Smooth muscle cell (in vitro differentiated cells): ENCODE data around the gene MBD5. TPM values are rescaled to one million over a fixed set of nuclear protein-coding genes. Genes with fewer than 3 reads are reported as not detected.

Source experiments
- DNase-seq: peaks from one replicate; lab custom pipeline; 2025; ENCODE audit not compliant: unreplicated experiment; lab: John Stamatoyannopoulos, UW
- H2AFZ ChIP-seq: fragments of 200-600 bp; sonication (generic); 2 replicates; pipeline ENCODE4 v1.6.0; 2016; ENCODE audit warnings: antibody characterized with exemption, low read depth, mild to moderate bottlenecking
- H3F3A ChIP-seq: fragments of 200-600 bp; sonication (generic); 2 replicates; pipeline ENCODE4 v1.6.0; 2017; ENCODE audit warnings: antibody characterized with exemption, low read depth
- H3K27ac ChIP-seq: fragments of 200-600 bp; sonication (generic); 2 replicates; pipeline ENCODE4 v1.5.1; 2016; ENCODE audit warnings: low read depth, mild to moderate bottlenecking
- H3K27me3 ChIP-seq: fragments of 200-600 bp; sonication (generic); 2 replicates; pipeline ENCODE4 v1.6.1; 2016; ENCODE audit warnings: low read depth, mild to moderate bottlenecking
- H3K36me3 ChIP-seq: fragments of 200-600 bp; sonication (generic); 2 replicates; pipeline ENCODE4 v1.5.1; 2016; ENCODE audit warnings: low read depth
- H3K4me1 ChIP-seq: fragments of 200-600 bp; sonication (generic); 2 replicates; pipeline ENCODE4 v1.5.1; 2016; ENCODE audit warnings: low read depth
- H3K4me2 ChIP-seq: fragments of 200-600 bp; sonication (generic); 2 replicates; pipeline ENCODE4 v1.6.0; 2016; ENCODE audit warnings: mild to moderate bottlenecking
- H3K4me3 ChIP-seq: fragments of 200-600 bp; sonication (generic); 2 replicates; pipeline ENCODE4 v1.5.1; 2016; ENCODE audit warnings: mild to moderate bottlenecking
- H3K79me2 ChIP-seq: fragments of 200-600 bp; sonication (generic); 2 replicates; pipeline ENCODE4 v1.6.0; 2016; ENCODE audit warnings: low read depth, mild to moderate bottlenecking
- H3K9ac ChIP-seq: fragments of 200-600 bp; sonication (generic); 2 replicates; pipeline ENCODE4 v1.6.0; 2016; ENCODE audit warnings: low read depth
- H3K9me3 ChIP-seq: fragments of 200-600 bp; sonication (generic); replicated peaks from 2 replicates; pipeline ENCODE4 v1.5.1; 2016; ENCODE audit warnings: low read depth
- H4K20me1 ChIP-seq: fragments of 200-600 bp; sonication (generic); 2 replicates; pipeline ENCODE4 v1.6.0; 2016; ENCODE audit warnings: low read depth
- CTCF ChIP-seq: fragments of 200-600 bp; sonication (generic); IDR thresholded peaks from 2 replicates; pipeline ENCODE4 v1.5.1; 2017; ENCODE audit warnings: borderline replicate concordance, mild to moderate bottlenecking, antibody characterized with exemption; ENCODE audit not compliant: insufficient read depth, poor library complexity, severe bottlenecking
- WGBS: methylation state at CpG from one replicate; pipeline ENCODE4 v1.1.7; 2016; ENCODE audit warnings: low lambda C conversion rate; 5-methylcytosine and 5-hydroxymethylcytosine counted together
- polyA plus RNA-seq: library from polyadenylated mRNA; unstranded; fragments of >200 nt; fragmentation: Nextera tagmentation; extraction: Ambion mirVana; gene quantifications from 2 replicates; pipeline ENCODE4 v1.2.1, GENCODE V29; 2016
- total RNA-seq: library from RNA; depleted of rRNA; stranded (reverse); fragments of >200 nt; gene quantifications from 2 replicates; pipeline ENCODE4 v1.2.3, GENCODE V29; 2014

MBD5 gene
- total and polyA plus RNA-seq, 2 experiments from 2014 or later = 25.7 to 31.2 TPM

GRCh38 chr2:148259674-148260073 is 238.8 kb downstream of the MBD5 start:
- Histone ChIP-seq H3K27me3 (no peaks in the 10 kb centered on the region), H3K4me2 (no peak overlapping the region), H3F3A (no peaks in the 10 kb centered on the region), H4K20me1 (no peaks in the 10 kb centered on the region), H3K27ac (no peak overlapping the region), H2AFZ (no peak overlapping the region), H3K9me3 (no peaks in the 10 kb centered on the region), H3K36me3 (no peaks in the 10 kb centered on the region), H3K79me2 (no peaks in the 10 kb centered on the region), H3K4me1 (no peaks in the 10 kb centered on the region), H3K9ac (no peak overlapping the region), H3K4me3 (no peak overlapping the region)
- no peak for TF ChIP-seq CTCF
- no peak for DNase-seq
- 95% methylated on average over 6 of the region's 6 CpGs for WGBS

GRCh38 chr2:148263890-148264289 is 243.0 kb downstream of the MBD5 start:
- no peak overlapping the region for H2AFZ ChIP-seq
- H3K9ac ChIP-seq = no peak overlapping the region
- H3K36me3 ChIP-seq = no peaks in the 10 kb centered on the region
- H3K27ac ChIP-seq = no peak overlapping the region
- 100% methylated on average over 2 of the region's 2 CpGs for WGBS
- no peak overlapping the region for H3K4me2 ChIP-seq
- H3F3A ChIP-seq = no peaks in the 10 kb centered on the region
- no peaks in the 10 kb centered on the region for H3K27me3 ChIP-seq
- H3K9me3 ChIP-seq = no peaks in the 10 kb centered on the region
- no peaks in the 10 kb centered on the region for H4K20me1 ChIP-seq
- no peaks in the 10 kb centered on the region for H3K4me1 ChIP-seq
- H3K79me2 ChIP-seq = no peaks in the 10 kb centered on the region
- DNase-seq = no peak
- no peak overlapping the region for H3K4me3 ChIP-seq
- TF ChIP-seq CTCF = no peak

- Histone ChIP-seq H3K9ac (no peak overlapping the region), H3K27ac (no peak overlapping the region), H3K4me2 (peak overlapping the region; percentile 62), H3K36me3 (no peaks in the 10 kb centered on the region), H3K4me3 (no peak overlapping the region), H3K4me1 (peaks cover 8% of the 10 kb centered on the region), H3K79me2 (no peaks in the 10 kb centered on the region), H3K9me3 (no peaks in the 10 kb centered on the region), H3F3A (no peaks in the 10 kb centered on the region), H4K20me1 (peaks cover 31% of the 10 kb centered on the region), H2AFZ (no peak overlapping the region), H3K27me3 (no peaks in the 10 kb centered on the region)
- no peak for DNase-seq
- 24% methylated on average over 4 of the region's 4 CpGs for WGBS
- TF ChIP-seq CTCF = no peak
Observed at GRCh38 chr2:148273158-148273691, 252.3 kb downstream of the MBD5 start.

- no peak overlapping the region for H3K27ac ChIP-seq
- peaks cover 4% of the 10 kb centered on the region for H3K4me1 ChIP-seq
- H3F3A ChIP-seq = no peaks in the 10 kb centered on the region
- no peaks in the 10 kb centered on the region for H3K9me3 ChIP-seq
- H3K4me3 ChIP-seq = no peak overlapping the region
- DNase-seq = no peak
- WGBS = 91% methylated on average over 3 of the region's 3 CpGs
- no peak overlapping the region for H3K4me2 ChIP-seq
- H3K27me3 ChIP-seq = no peaks in the 10 kb centered on the region
- TF ChIP-seq CTCF = no peak
- H2AFZ ChIP-seq = no peak overlapping the region
- H3K36me3 ChIP-seq = no peaks in the 10 kb centered on the region
- H3K9ac ChIP-seq = no peak overlapping the region
- no peaks in the 10 kb centered on the region for H3K79me2 ChIP-seq
- peaks cover 42% of the 10 kb centered on the region for H4K20me1 ChIP-seq
Observed at GRCh38 chr2:148279216-148279615, 258.3 kb downstream of the MBD5 start.
